Measurements from ENCODE around the gene TPCN2.

DNA sequence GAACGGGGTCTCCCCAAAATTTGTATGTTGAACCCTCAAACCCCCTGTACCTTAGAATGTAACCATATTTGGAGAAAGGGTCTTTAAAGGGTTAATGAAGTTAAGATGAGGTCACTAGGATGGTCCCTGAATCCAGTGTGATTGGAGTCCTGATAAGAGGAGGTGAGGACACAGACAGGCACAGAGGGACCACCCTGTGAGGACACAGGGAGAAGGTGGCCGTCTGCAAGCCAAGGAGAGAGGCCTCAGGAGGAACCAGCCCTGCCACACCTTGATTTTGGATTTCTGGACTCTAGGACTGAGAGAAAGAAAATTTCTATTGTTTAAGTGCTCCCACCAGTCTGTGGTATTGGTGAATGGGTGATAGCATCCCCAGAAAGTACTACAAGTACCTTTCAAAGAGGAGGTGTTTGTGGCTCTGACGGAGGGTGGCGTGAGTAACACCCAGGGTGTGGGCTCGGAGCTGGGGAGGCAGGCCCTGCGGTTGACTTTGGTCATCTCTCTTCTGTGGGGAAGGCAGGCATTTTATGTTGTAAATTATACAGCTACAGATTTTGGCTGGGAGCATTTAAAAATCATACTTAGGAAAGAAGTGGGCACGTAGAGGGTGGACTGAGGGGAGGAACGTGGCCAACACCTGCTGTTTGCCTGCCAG lies 49.5 kb upstream of the TPCN2 start:
- no peak for TF ChIP-seq RCOR1 (IDR thresholded peaks at IDR 0.05; ENCODE audit: insufficient replicate concordance, low read length)
- no peak for TF ChIP-seq POLR2A (IDR thresholded peaks at IDR 0.05; ENCODE audit: low read depth, low read length)

All from IMR-90 (cell line).